NCI-H226 (cell line): ENCODE data around the gene ST13.
"Not testable (repeated sequence)": the region's sequence is repeated elsewhere in the genome, so short reads cannot be mapped to it uniquely, and the experiment has no call there.

Experiments used
- DNase-seq: peaks from one replicate; pipeline ENCODE4 v3.0.0-alpha.2; 2015

Gene ST13

GRCh38 chr22:40834619-40835018, 21.8 kb downstream of the ST13 start:
- no peak for DNase-seq

GRCh38 chr22:40829131-40829530, 27.3 kb downstream of the ST13 start:
- DNase-seq, result no peak

GRCh38 chr22:40826984-40827741, 29.3 kb downstream of the ST13 start:
- peak; percentile 22 for DNase-seq

GRCh38 chr22:40826292-40826691, 30.1 kb downstream of the ST13 start:
- not testable (repeated sequence) for DNase-seq

- DNase-seq, result no peak
These were observed 33.0 kb downstream of the ST13 start for GRCh38 chr22:40823426-40823825.

GRCh38 chr22:40819599-40820140, 36.8 kb downstream of the ST13 start:
- no peak for DNase-seq

GRCh38 chr22:40818747-40819598, 37.5 kb downstream of the ST13 start, which contains the start of gene SLC25A17:
Gene SLC25A17, minus strand, starts transcription at chr22:40819346. Its CDS starts 98 bp downstream, at chr22:40819248.
- peak; percentile 61 for DNase-seq

- DNase-seq, result no peak
These were observed 38.2 kb downstream of the ST13 start for GRCh38 chr22:40818192-40818746.

- DNase-seq, result no peak
These were observed 38.7 kb downstream of the ST13 start for GRCh38 chr22:40817737-40818136.

GRCh38 chr22:40813912-40814315, 42.5 kb downstream of the ST13 start:
- no peak for DNase-seq

GRCh38 chr22:40808018-40808841, 48.2 kb downstream of the ST13 start:
- no peak for DNase-seq

GRCh38 chr22:40806711-40807110, 49.7 kb downstream of the ST13 start:
- no peak for DNase-seq

GRCh38 chr22:40805699-40806203, 50.7 kb downstream of the ST13 start:
- no peak for DNase-seq

GRCh38 chr22:40805239-40805638, 51.2 kb downstream of the ST13 start:
- DNase-seq, result no peak

GRCh38 chr22:40803321-40803720, 53.1 kb downstream of the ST13 start:
- DNase-seq, result no peak

- no peak for DNase-seq
These were observed 57.4 kb downstream of the ST13 start for GRCh38 chr22:40799008-40799407.

GRCh38 chr22:40797427-40797826, 59.0 kb downstream of the ST13 start:
- DNase-seq, result no peak

- DNase-seq, result no peak
These were observed 64.0 kb downstream of the ST13 start for GRCh38 chr22:40792451-40792850.

- DNase-seq, result no peak
These were observed 65.2 kb downstream of the ST13 start for GRCh38 chr22:40791241-40791640.

GRCh38 chr22:40789131-40789530, 67.3 kb downstream of the ST13 start:
- DNase-seq, result no peak

GRCh38 chr22:40782521-40782920, 73.9 kb downstream of the ST13 start:
- DNase-seq, result no peak

GRCh38 chr22:40781749-40782148, 74.7 kb downstream of the ST13 start:
- DNase-seq, result not testable (repeated sequence)
